Suprapubic skin (tissue), 3 donors: ENCODE results near the gene HLA-A.

Experiments used
- CTCF ChIP-seq, 2 donors: fragments of 200-600 bp in 1 of 2; fragments of 450-650 bp in 1 of 2; sonication (generic) in 1 of 2; IDR thresholded peaks; one replicate each; pipeline ENCODE4 v1.5.1; 2016 to 2019; ENCODE audit warnings: antibody characterized with exemption in 2 of 2, mild to moderate bottlenecking in 1 of 2, moderate library complexity in 1 of 2
- POLR2A ChIP-seq, 2 donors: fragments of 450-650 bp; IDR thresholded peaks; one replicate each; pipeline ENCODE4 v1.6.1; 2017; ENCODE audit warnings: antibody characterized with exemption in 2 of 2, mild to moderate bottlenecking in 2 of 2, moderate library complexity in 2 of 2

GRCh38 chr6:29980511-29980910 is 38.2 kb downstream of the HLA-A start:
- no peak for TF ChIP-seq CTCF (IDR thresholded peaks at IDR 0.05)
- no peak for TF ChIP-seq POLR2A (IDR thresholded peaks at IDR 0.05)
